HFFc6 (cell line): ENCODE results near the gene UIMC1. TPM values are rescaled to one million over a fixed set of nuclear protein-coding genes. Genes with fewer than 3 reads are reported as not detected.

Experiments
- DNase-seq: peaks from one replicate; pipeline ENCODE4 v3.0.0-alpha.2; 2018
- H3K27ac Mint-ChIP-seq: 2 replicates; pipeline ENCODE4 v1.8.0; 2020; ENCODE audit warnings: mild to moderate bottlenecking, mixed read lengths
- H3K27me3 Mint-ChIP-seq: 2 replicates; pipeline ENCODE4 v1.8.0; 2021; ENCODE audit warnings: mild to moderate bottlenecking, moderate library complexity, mixed read lengths; ENCODE audit not compliant: insufficient read depth
- H3K36me3 Mint-ChIP-seq: 2 replicates; pipeline ENCODE4 v1.8.0; 2021; ENCODE audit warnings: low read depth, mixed read lengths
- H3K4me1 Mint-ChIP-seq: 2 replicates; pipeline ENCODE4 v1.8.0; 2020; ENCODE audit warnings: low read depth, mixed read lengths
- H3K4me3 Mint-ChIP-seq: 2 replicates; pipeline ENCODE4 v1.8.0; 2020; ENCODE audit warnings: mild to moderate bottlenecking, moderate library complexity, mixed read lengths
- H3K9me3 Mint-ChIP-seq: 2 replicates; pipeline ENCODE4 v1.8.0; 2020; ENCODE audit warnings: mild to moderate bottlenecking, mixed read lengths
- CTCF ChIP-seq: fragments of 200-600 bp; sonication (generic); IDR thresholded peaks from 2 replicates; pipeline ENCODE4 v1.5.0; 2021; ENCODE audit warnings: antibody characterized with exemption, mild to moderate bottlenecking
- total RNA-seq, 6 experiments: library from RNA; stranded (reverse); fragmentation: NEBNext Ultra II Directional; extraction: Animal tissue kit (Norgen Biotek cat#: 25700); gene quantifications; 2 replicates in 1 of 6; 3 replicates in 5 of 6; pipeline ENCODE4 v1.2.3, GENCODE V29; 2021

Gene UIMC1
- total RNA-seq, 6 experiments from 2014 or later, result 19.8 to 34.4 (median 23.6) TPM

- Mint-ChIP-seq H3K27ac (no peak overlapping the region), H3K4me3 (no peak overlapping the region)
- DNase-seq, result no peak
Measured at GRCh38 chr5:176881816-176882566, 124.6 kb downstream of the UIMC1 start.

GRCh38 chr5:176881021-176881749, 125.4 kb downstream of the UIMC1 start:
- no peak overlapping the region for H3K27ac Mint-ChIP-seq

More at GRCh38 chr5:176881816-176882566, 124.6 kb downstream of the UIMC1 start:
- no peak for TF ChIP-seq CTCF
- Mint-ChIP-seq H3K4me1 (peaks cover 10% of the 10 kb centered on the region; the same call in 1 of the 2 replicates), H3K27me3 (peaks cover 50% of the 10 kb centered on the region), H3K36me3 (no peaks in the 10 kb centered on the region), H3K9me3 (no peaks in the 10 kb centered on the region)

GRCh38 chr5:176880366-176881020, 126.1 kb downstream of the UIMC1 start:
- Mint-ChIP-seq H3K36me3 (no peaks in the 10 kb centered on the region), H3K4me3 (no peak overlapping the region), H3K27me3 (peaks cover 55% of the 10 kb centered on the region), H3K27ac (no peak overlapping the region), H3K4me1 (peaks cover 10% of the 10 kb centered on the region; the same call in 1 of the 2 replicates), H3K9me3 (no peaks in the 10 kb centered on the region)
- no peak for TF ChIP-seq CTCF
- no peak for DNase-seq

More at GRCh38 chr5:176881021-176881749, 125.4 kb downstream of the UIMC1 start:
- Mint-ChIP-seq H3K4me3 (no peak overlapping the region), H3K36me3 (no peaks in the 10 kb centered on the region), H3K27me3 (peaks cover 52% of the 10 kb centered on the region), H3K9me3 (no peaks in the 10 kb centered on the region), H3K4me1 (peaks cover 10% of the 10 kb centered on the region; the same call in 1 of the 2 replicates)
- DNase-seq, result no peak
- no peak for TF ChIP-seq CTCF

GRCh38 chr5:176879663-176880361, 126.8 kb downstream of the UIMC1 start:
- H3K4me1 Mint-ChIP-seq, result peaks cover 10% of the 10 kb centered on the region; the same call in 1 of the 2 replicates
- no peak for TF ChIP-seq CTCF
- H3K27ac Mint-ChIP-seq, result no peak overlapping the region
- H3K36me3 Mint-ChIP-seq, result no peaks in the 10 kb centered on the region
- H3K9me3 Mint-ChIP-seq, result no peaks in the 10 kb centered on the region
- H3K4me3 Mint-ChIP-seq, result no peak overlapping the region
- H3K27me3 Mint-ChIP-seq, result peaks cover 59% of the 10 kb centered on the region
- DNase-seq, result no peak
